ENCODE measurements around the gene SLC25A23.

GRCh38 chr19:6402837-6403608, 56.6 kb downstream of the SLC25A23 start:
- TF ChIP-seq POLR2A (IDR thresholded peaks at IDR 0.05) (no peak), CTCF (IDR thresholded peaks at IDR 0.05) (no peak), POLR2AphosphoS5 (IDR thresholded peaks at IDR 0.05) (no peak)
